H9 (cell line): ENCODE data around the gene PLA2R1. TPM values are rescaled to one million over a fixed set of nuclear protein-coding genes. Genes with fewer than 3 reads are reported as not detected.

Experiments
- DNase-seq: peaks from one replicate; pipeline ENCODE4 v3.0.0-alpha.2; 2017
- H2AFZ ChIP-seq: one replicate; pipeline ENCODE4 v1.6.1; 2013; ENCODE audit warnings: mild to moderate bottlenecking, low read length, control low read depth, moderate library complexity
- H2AK5ac ChIP-seq: 2 replicates; pipeline ENCODE4 v1.6.1; 2013; ENCODE audit warnings: low read length, control low read depth, mixed read lengths; ENCODE audit not compliant: insufficient read length
- H2BK120ac ChIP-seq: one replicate; pipeline ENCODE4 v1.6.1; 2013; ENCODE audit warnings: low read depth, mild to moderate bottlenecking, low read length, control low read depth, inconsistent platforms; ENCODE audit not compliant: poor library complexity, severe bottlenecking
- H2BK12ac ChIP-seq: 2 replicates; pipeline ENCODE4 v1.6.1; 2013; ENCODE audit warnings: low read length, control low read depth, mixed read lengths, low read depth; ENCODE audit not compliant: insufficient read length
- H2BK15ac ChIP-seq: 2 replicates; pipeline ENCODE4 v1.6.1; 2013; ENCODE audit warnings: low read depth, low read length, control low read depth
- H2BK20ac ChIP-seq: one replicate; pipeline ENCODE4 v1.6.1; 2013; ENCODE audit warnings: low read depth, mild to moderate bottlenecking, low read length, control low read depth, inconsistent platforms; ENCODE audit not compliant: poor library complexity, severe bottlenecking
- H2BK5ac ChIP-seq: 2 replicates; pipeline ENCODE4 v1.6.1; 2013; ENCODE audit warnings: low read length, control low read depth, mixed read lengths; ENCODE audit not compliant: insufficient read length
- H3K14ac ChIP-seq: 2 replicates; pipeline ENCODE4 v1.6.1; 2013; ENCODE audit warnings: low read length, control low read depth; ENCODE audit not compliant: insufficient read depth
- H3K18ac ChIP-seq: 2 replicates; pipeline ENCODE4 v1.6.1; 2013; ENCODE audit warnings: low read depth, mild to moderate bottlenecking, mixed read lengths, low read length, control low read depth; ENCODE audit not compliant: insufficient read length
- H3K23ac ChIP-seq: 2 replicates; pipeline ENCODE4 v1.6.1; 2013; ENCODE audit warnings: low read length, control low read depth, mixed read lengths, low read depth; ENCODE audit not compliant: insufficient read length
- H3K23me2 ChIP-seq: 2 replicates; pipeline ENCODE4 v1.6.1; 2013; ENCODE audit warnings: low read depth, mild to moderate bottlenecking, mixed read lengths, low read length, control low read depth; ENCODE audit not compliant: insufficient read length, poor library complexity, severe bottlenecking
- H3K27ac ChIP-seq: 2 replicates; pipeline ENCODE4 v1.5.1; 2013; ENCODE audit warnings: low read length, control low read depth, mixed read lengths, low read depth; ENCODE audit not compliant: insufficient read length
- H3K27me3 ChIP-seq: 2 replicates; pipeline ENCODE4 v1.6.1; 2013; ENCODE audit warnings: low read length, control low read depth, inconsistent platforms; ENCODE audit not compliant: insufficient read depth
- H3K4ac ChIP-seq: 2 replicates; pipeline ENCODE4 v1.6.1; 2013; ENCODE audit warnings: low read depth, mild to moderate bottlenecking, control low read depth, inconsistent platforms, low read length, moderate library complexity
- H3K4me1 ChIP-seq: 2 replicates; pipeline ENCODE4 v1.6.1; 2013; ENCODE audit warnings: low read length, control low read depth, inconsistent platforms; ENCODE audit not compliant: insufficient read depth
- H3K4me2 ChIP-seq: 2 replicates; pipeline ENCODE4 v1.6.1; 2013; ENCODE audit warnings: low read length, control low read depth, mixed read lengths; ENCODE audit not compliant: insufficient read length, insufficient read depth
- H3K56ac ChIP-seq: 2 replicates; pipeline ENCODE4 v1.6.1; 2013; ENCODE audit warnings: low read depth, mild to moderate bottlenecking, mixed read lengths, low read length, control low read depth; ENCODE audit not compliant: insufficient read length
- H3K79me1 ChIP-seq: 2 replicates; pipeline ENCODE4 v1.6.1; 2013; ENCODE audit warnings: low read depth, mild to moderate bottlenecking, moderate library complexity, low read length, control low read depth, inconsistent platforms; ENCODE audit not compliant: insufficient read depth, poor library complexity, severe bottlenecking
- H3K79me2 ChIP-seq: 2 replicates; pipeline ENCODE4 v1.6.1; 2013; ENCODE audit warnings: low read length, control low read depth, inconsistent platforms; ENCODE audit not compliant: insufficient read depth
- H3K9ac ChIP-seq: 2 replicates; pipeline ENCODE4 v1.6.1; 2013; ENCODE audit warnings: low read length, control low read depth, mixed read lengths; ENCODE audit not compliant: insufficient read length; ENCODE audit errors: extremely low read depth
- H3K9me3 ChIP-seq: one replicate; pipeline ENCODE4 v1.6.1; 2013; ENCODE audit warnings: low read depth, low read length, inconsistent platforms; ENCODE audit not compliant: control insufficient read depth
- H3T11ph ChIP-seq: one replicate; pipeline ENCODE4 v1.6.1; 2013; ENCODE audit warnings: mild to moderate bottlenecking, low read length, control low read depth, inconsistent platforms
- H4K20me1 ChIP-seq: one replicate; pipeline ENCODE4 v1.6.1; 2013; ENCODE audit not compliant: control insufficient read depth, insufficient read length, insufficient read depth
- H4K5ac ChIP-seq: 2 replicates; pipeline ENCODE4 v1.6.1; 2013; ENCODE audit warnings: low read depth, mild to moderate bottlenecking, mixed read lengths, low read length, control low read depth; ENCODE audit not compliant: insufficient read length
- H4K8ac ChIP-seq: replicated peaks from 2 replicates; pipeline ENCODE4 v1.6.1; 2013; ENCODE audit warnings: low read length, control low read depth, mixed read lengths, low read depth; ENCODE audit not compliant: insufficient read length
- H4K91ac ChIP-seq: 2 replicates; pipeline ENCODE4 v1.6.1; 2013; ENCODE audit warnings: low read depth, mild to moderate bottlenecking, moderate library complexity, mixed read lengths, low read length, control low read depth; ENCODE audit not compliant: insufficient read length
- H3K27ac Mint-ChIP-seq, 3 experiments: 2 replicates in 2 of 3; 3 replicates in 1 of 3; pipeline ENCODE4 v1.8.0; 2020 to 2021; ENCODE audit warnings: mixed read lengths in 3 of 3, mild to moderate bottlenecking in 1 of 3, moderate library complexity in 1 of 3
- H3K27me3 Mint-ChIP-seq: 2 replicates; pipeline ENCODE4 v1.8.0; 2021; ENCODE audit warnings: low read depth, mild to moderate bottlenecking, moderate library complexity, mixed read lengths
- H3K36me3 Mint-ChIP-seq, 3 experiments: 2 replicates in 2 of 3; 3 replicates in 1 of 3; pipeline ENCODE4 v1.8.0; 2020 to 2021; ENCODE audit warnings: low read depth in 3 of 3, mixed read lengths in 3 of 3; ENCODE audit not compliant: insufficient read depth in 1 of 3
- H3K4me1 Mint-ChIP-seq, 2 experiments: 2 replicates each; pipeline ENCODE4 v1.8.0; 2020; ENCODE audit warnings: mixed read lengths in 2 of 2
- H3K4me3 Mint-ChIP-seq, 2 experiments: 2 replicates in 1 of 2; 3 replicates in 1 of 2; pipeline ENCODE4 v1.8.0; 2020 to 2021; ENCODE audit warnings: mild to moderate bottlenecking in 2 of 2, mixed read lengths in 2 of 2, moderate library complexity in 1 of 2
- H3K9me3 Mint-ChIP-seq, 2 experiments: 2 replicates in 1 of 2; 3 replicates in 1 of 2; pipeline ENCODE4 v1.8.0; 2020; ENCODE audit warnings: mild to moderate bottlenecking in 2 of 2, mixed read lengths in 2 of 2, moderate library complexity in 1 of 2
- CTCF ChIP-seq: fragments of 200-600 bp; sonication (generic); conservative IDR thresholded peaks from 3 replicates; pipeline ENCODE4 v1.8.0; 2021; ENCODE audit warnings: antibody characterized with exemption, mild to moderate bottlenecking
- WGBS: extraction: QIAGEN DNeasy Blood & Tissue Kit; methylation state at CpG from one replicate; pipeline ENCODE4 v1.1.7; 2013; ENCODE audit warnings: missing lambda C conversion rate, low lambda C conversion rate, mixed read lengths; ENCODE audit not compliant: insufficient read length; ENCODE audit errors: extremely low coverage; 5-methylcytosine and 5-hydroxymethylcytosine counted together
- total RNA-seq: library from RNA; stranded (reverse); gene quantifications from 2 replicates; pipeline ENCODE4 v1.2.1, GENCODE V29; 2021

PLA2R1 gene
- total RNA-seq, 1 experiment from 2014 or later: 0.83 TPM

- no peak overlapping the region for H3K4ac ChIP-seq
- peak overlapping the region; percentile 77 for H3K4me3 Mint-ChIP-seq
- no peak overlapping the region for H4K5ac ChIP-seq
- no peak overlapping the region for H2BK20ac ChIP-seq
- H3K4me1 ChIP-seq: no peaks in the 10 kb centered on the region
- no peak overlapping the region for H4K91ac ChIP-seq
- H3K23ac ChIP-seq: no peak overlapping the region
- no peak overlapping the region for H2BK120ac ChIP-seq
- TF ChIP-seq CTCF: no peak
- DNase-seq: no peak
- no peaks in the 10 kb centered on the region for H3K36me3 Mint-ChIP-seq
- H3K27ac ChIP-seq: no peak overlapping the region
- no peaks in the 10 kb centered on the region for H3K9me3 Mint-ChIP-seq
- H4K8ac ChIP-seq: no peak overlapping the region
- peaks cover 7% of the 10 kb centered on the region for H3K23me2 ChIP-seq
- no peak overlapping the region for H2BK12ac ChIP-seq
- no peak overlapping the region for H3K18ac ChIP-seq
- no peak overlapping the region for H2AK5ac ChIP-seq
- no peak overlapping the region for H3K9ac ChIP-seq
- H3K79me2 ChIP-seq: no peaks in the 10 kb centered on the region
- H3K27ac Mint-ChIP-seq: 0 out of 7 replicates have a peak overlapping the region, but pooled peaks of 1 of the 3 experiments have one; percentile 46
- H3K9me3 ChIP-seq: no peaks in the 10 kb centered on the region
- H3K27me3 Mint-ChIP-seq: peaks cover 51% of the 10 kb centered on the region
- H3K56ac ChIP-seq: no peak overlapping the region
- no peak overlapping the region for H2AFZ ChIP-seq
- H4K20me1 ChIP-seq: no peaks in the 10 kb centered on the region
- no peaks in the 10 kb centered on the region; the same call in 1 of the 2 replicates for H3K27me3 ChIP-seq
- no peak overlapping the region for H2BK15ac ChIP-seq
- WGBS: no CpG with 5 or more reads among the region's 17 CpGs
- H3K79me1 ChIP-seq: no peaks in the 10 kb centered on the region
- H2BK5ac ChIP-seq: no peak overlapping the region
- peak overlapping the region; percentile 47 for H3K4me2 ChIP-seq
- H3T11ph ChIP-seq: no peak overlapping the region
- H3K14ac ChIP-seq: no peak overlapping the region
- H3K4me1 Mint-ChIP-seq: peaks cover 6 to 7% of the 10 kb centered on the region in 2 experiments; a peak in 2 of 4 replicates
These were observed 158.8 kb downstream of the PLA2R1 start for GRCh38 chr2:159903443-159904126.
